Omental fat pad (tissue), 4 donors: ENCODE measurements around the gene RRP9. TPM values are rescaled to one million over a fixed set of nuclear protein-coding genes. Genes with fewer than 3 reads are reported as not detected.

Experiments
- ATAC-seq: fragments of 150-250 bp; one replicate; pipeline ENCODE4 v1.9.1; 2016; ENCODE audit warnings: mild to moderate bottlenecking, moderate library complexity; ENCODE audit not compliant: low FRiP score
- DNase-seq: peaks from one replicate; pipeline ENCODE4 v3.0.0-alpha.2; 2019; ENCODE audit warnings: low spot score
- total RNA-seq, 4 donors: library from RNA; depleted of rRNA; stranded (reverse); fragments of >200 nt; gene quantifications; one replicate each; pipeline ENCODE4 v1.1.0, GENCODE V29; 2016
- TF ChIP-seq, protein P1 (sequence below), 3 donors: fragments of 450-650 bp; IDR thresholded peaks; one replicate each; pipeline ENCODE4 v1.5.1; 2016 to 2017; ENCODE audit warnings: antibody characterized with exemption in 3 of 3, mild to moderate bottlenecking in 3 of 3, moderate library complexity in 2 of 3

The RRP9 gene
- total RNA-seq, 4 donors from 2014 or later = 19.2 to 55.8 (median 21.3) TPM

DNA sequence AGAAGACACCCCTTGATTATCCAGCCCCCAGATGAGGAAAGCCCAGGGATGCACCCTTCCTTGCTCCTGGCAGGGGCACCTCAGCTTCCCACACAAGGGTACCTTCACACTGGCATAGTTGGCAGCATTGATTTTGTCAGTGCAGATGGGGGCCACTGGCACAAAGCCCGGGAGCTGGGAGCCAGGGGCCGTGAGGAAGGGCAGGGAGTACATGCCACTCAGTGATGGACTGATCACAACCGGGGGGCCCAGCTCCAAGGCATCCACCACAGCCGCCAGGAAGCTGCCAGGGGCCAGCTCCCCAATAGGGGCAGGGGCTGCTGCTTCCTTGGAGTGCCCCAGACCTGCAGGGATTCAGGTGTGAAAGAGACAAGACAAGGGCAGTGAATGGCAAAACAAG, 28.1 kb upstream of the RRP9 start:
- TF ChIP-seq, protein P1, sequence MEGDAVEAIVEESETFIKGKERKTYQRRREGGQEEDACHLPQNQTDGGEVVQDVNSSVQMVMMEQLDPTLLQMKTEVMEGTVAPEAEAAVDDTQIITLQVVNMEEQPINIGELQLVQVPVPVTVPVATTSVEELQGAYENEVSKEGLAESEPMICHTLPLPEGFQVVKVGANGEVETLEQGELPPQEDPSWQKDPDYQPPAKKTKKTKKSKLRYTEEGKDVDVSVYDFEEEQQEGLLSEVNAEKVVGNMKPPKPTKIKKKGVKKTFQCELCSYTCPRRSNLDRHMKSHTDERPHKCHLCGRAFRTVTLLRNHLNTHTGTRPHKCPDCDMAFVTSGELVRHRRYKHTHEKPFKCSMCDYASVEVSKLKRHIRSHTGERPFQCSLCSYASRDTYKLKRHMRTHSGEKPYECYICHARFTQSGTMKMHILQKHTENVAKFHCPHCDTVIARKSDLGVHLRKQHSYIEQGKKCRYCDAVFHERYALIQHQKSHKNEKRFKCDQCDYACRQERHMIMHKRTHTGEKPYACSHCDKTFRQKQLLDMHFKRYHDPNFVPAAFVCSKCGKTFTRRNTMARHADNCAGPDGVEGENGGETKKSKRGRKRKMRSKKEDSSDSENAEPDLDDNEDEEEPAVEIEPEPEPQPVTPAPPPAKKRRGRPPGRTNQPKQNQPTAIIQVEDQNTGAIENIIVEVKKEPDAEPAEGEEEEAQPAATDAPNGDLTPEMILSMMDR (IDR thresholded peaks at IDR 0.05) = no peak
- ATAC-seq (no peak), DNase-seq (no peak)

DNA sequence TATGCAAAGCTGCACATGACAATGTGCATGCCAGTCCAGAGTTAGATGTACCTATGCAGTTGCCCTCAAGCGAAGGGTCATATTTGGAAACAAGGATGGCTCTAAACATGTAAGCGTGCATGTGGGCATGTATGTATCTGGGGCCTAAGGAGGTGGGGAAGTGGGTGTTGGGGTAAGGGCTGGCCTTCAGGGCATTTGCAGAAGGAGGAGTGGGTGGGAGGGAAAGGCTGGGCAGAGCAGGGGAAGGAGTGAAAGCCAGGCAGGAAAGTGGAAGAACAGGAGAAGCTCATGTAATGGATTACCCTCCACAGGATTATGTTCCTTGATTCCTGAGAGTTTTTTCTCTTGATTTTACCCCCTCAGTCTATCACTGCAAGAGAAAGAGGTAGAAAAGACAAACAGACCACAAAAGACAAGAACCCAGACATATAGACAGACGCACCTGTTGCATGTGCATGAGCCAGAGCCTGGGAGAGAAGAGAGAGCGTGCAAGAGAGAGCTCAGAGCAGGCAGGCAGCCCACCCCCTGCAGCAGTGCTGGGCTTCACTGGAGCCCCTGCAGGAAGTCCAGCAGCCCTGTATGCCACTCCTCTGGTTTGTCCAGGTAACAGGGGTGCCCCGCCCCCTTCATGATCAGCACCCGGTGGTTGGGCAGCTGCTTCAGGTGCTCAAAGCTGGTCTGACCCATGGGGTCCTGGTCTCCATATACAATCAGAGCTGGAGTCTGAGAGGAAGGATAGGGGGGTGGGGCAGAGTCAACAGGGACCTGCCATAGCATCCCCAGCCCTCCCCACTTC, 27.4 kb upstream of the RRP9 start:
- TF ChIP-seq, protein P1 (IDR thresholded peaks at IDR 0.05) = no peak
- no peak for DNase-seq
- ATAC-seq = no peak

DNA sequence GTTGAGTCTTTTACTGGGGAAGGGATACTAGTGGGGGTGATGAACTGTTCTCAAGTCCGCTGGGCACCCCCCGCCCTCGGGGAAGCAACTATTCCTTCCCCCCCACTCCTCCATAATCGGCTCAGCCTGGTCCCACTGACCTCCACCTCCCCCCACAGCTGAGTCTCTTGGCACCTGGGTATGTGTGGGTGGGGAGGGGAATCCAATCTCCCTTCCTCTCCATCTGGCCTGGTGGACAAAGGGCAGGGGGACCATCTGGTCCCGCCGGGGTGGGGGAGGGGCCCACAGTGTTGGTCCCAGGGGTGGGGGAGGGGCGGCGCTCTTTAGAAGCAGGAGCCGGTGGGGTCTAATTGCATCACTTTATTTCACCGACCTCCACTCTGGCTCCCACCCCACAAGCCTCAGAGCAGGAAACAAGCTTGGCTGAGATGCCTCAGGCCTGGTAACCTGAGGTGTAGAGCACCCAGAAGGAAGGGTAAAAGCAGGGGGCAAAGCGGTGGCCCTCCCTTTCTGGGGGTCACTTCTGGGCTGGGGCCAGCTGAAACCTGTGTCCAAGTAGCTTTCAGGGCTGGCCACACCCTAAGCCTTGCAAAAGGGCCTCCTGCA, 26.6 kb upstream of the RRP9 start:
- DNase-seq (no peak), ATAC-seq (no peak)
- TF ChIP-seq, protein P1 (IDR thresholded peaks at IDR 0.05) = no peak

DNA sequence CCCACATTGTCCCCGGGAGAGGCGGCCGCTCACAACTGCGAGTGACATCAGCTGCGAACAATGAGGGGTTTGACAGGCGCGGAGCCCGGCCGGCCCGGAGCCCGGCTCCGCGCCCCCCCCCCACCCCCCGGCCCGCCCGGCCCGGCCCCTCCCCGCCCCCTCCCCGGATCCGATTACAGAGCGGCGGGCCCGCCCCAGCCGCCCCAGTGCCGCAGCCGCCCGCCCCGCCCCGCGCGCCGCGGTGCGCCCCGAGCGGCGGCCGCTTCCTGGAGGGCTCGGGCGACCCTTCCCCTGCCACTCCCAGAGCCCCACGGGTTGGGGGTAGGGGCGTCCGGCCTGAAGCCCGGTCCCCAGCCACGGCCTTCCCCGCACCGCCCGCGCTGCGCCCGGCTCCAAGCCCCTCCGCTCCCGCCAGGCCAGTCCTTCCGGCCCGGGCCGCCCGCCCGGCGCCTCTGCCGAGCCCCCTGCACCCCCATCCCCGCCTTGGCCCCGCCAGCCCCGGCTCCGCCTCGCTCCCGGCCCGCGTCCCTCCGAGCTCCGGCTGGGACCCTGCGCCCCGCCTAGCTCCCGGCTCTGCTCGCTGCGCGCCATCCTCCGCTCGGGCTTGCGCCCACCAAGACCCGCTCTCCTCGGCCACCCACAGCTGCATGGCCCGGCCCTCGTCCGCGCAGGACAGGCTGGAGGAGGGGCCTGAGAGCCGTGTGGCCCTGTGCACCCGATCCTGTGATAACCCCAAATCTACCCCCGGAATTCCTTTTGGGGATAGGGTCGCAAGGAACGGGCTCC, 25.9 kb upstream of the RRP9 start, which contains the start of gene PCBP4:
Gene PCBP4 (minus strand): TSS at position 71 of the 786 bp plus-strand sequence. CDS start 6,214 bp downstream, outside the sequence.
- DNase-seq (no peak), ATAC-seq (peak; percentile 68)
- TF ChIP-seq, protein P1 (IDR thresholded peaks at IDR 0.05) = no peak

DNA sequence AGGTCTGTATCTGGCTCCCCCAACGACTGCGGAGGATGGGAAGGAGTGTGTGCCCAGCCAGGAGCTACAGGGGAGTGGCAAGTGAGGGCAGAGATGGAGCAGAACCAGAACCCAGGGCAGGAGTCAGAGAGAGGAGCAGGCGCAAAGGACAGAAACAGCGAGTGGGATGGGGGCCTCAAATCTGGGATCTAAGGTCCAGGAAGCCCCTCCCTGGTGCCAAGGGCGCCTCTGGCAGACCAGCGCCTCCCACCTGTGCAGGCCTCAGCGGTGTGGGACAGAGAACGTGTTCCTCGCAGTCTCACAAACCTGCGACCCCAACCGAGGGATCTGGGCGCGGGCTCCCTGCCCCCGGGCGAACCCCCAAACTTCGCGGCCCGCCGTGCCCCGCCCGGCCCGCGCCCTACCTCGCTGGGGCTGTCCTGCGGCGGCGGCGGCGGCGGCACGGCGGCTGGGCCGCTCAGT, 25.2 kb upstream of the RRP9 start:
- ATAC-seq = peak; percentile 3
- TF ChIP-seq, protein P1 (IDR thresholded peaks at IDR 0.05) = no peak
- DNase-seq = no peak

DNA sequence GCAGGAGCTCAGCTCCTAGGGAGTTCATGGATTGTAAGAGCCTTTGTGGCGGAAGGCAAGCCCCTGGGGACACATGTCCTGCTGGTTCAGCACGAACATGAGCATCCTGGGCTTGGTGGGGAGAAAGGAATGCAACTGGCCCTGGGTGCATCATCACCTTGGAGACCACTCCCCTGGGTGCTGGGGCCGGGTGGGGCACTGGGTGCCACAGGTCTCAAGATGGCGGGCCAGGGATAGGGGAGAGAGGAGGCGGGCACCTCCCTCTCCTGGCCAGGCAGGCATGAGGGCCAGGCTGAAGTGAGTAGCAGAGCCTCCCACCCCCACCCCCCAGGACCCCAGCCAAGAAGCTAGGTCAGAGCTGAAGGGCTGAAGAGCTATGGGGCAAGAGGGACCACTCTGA, 24.8 kb upstream of the RRP9 start:
- no peak for ATAC-seq
- TF ChIP-seq, protein P1 (IDR thresholded peaks at IDR 0.05) = no peak
- no peak for DNase-seq
